OCI-M2 (cell line): ENCODE data around the gene CENPX.
A peak's percentile ranks its signal among the peaks of the same experiment; 100 is the strongest.

ENCODE experiments used
- DNase-seq: peaks from one replicate; lab custom pipeline; 2025; ENCODE audit not compliant: unreplicated experiment; lab: John Stamatoyannopoulos, UW

The CENPX gene

GRCh38 chr17:82023447-82024241, 966 bp upstream of the CENPX start:
- DNase-seq, result no peak

GRCh38 chr17:82022981-82023446, 336 bp upstream of the CENPX start, which contains the start of gene LRRC45:
Gene LRRC45, plus strand, starts transcription at chr17:82023305. Its CDS starts 339 bp downstream, at chr17:82023644.
- DNase-seq, result peak; percentile 76

GRCh38 chr17:82021900-82022309, 773 bp downstream of the CENPX start:
- DNase-seq, result no peak

GRCh38 chr17:82021107-82021899, 1.4 kb downstream of the CENPX start:
- DNase-seq, result no peak

GRCh38 chr17:82020572-82021106, 2.0 kb downstream of the CENPX start:
- DNase-seq, result no peak

- DNase-seq, result no peak
These were observed 2.7 kb downstream of the CENPX start for GRCh38 chr17:82019690-82020571.

GRCh38 chr17:82018989-82019689, 3.5 kb downstream of the CENPX start:
- DNase-seq, result no peak

GRCh38 chr17:82018152-82018988, 4.3 kb downstream of the CENPX start:
- no peak for DNase-seq

GRCh38 chr17:82017612-82018151, 5.0 kb downstream of the CENPX start:
- no peak for DNase-seq

- no peak for DNase-seq
These were observed 5.7 kb downstream of the CENPX start for GRCh38 chr17:82016875-82017459.

- DNase-seq, result no peak
These were observed 6.4 kb downstream of the CENPX start for GRCh38 chr17:82016061-82016874.

GRCh38 chr17:82015311-82015971, 7.2 kb downstream of the CENPX start:
- no peak for DNase-seq

GRCh38 chr17:82014971-82015310, 7.7 kb downstream of the CENPX start:
- no peak for DNase-seq

- DNase-seq, result no peak
These were observed 8.2 kb downstream of the CENPX start for GRCh38 chr17:82014432-82014831.

- DNase-seq, result no peak
These were observed 8.8 kb downstream of the CENPX start for GRCh38 chr17:82013772-82014321.

GRCh38 chr17:82013341-82013740, 9.3 kb downstream of the CENPX start:
- DNase-seq, result no peak
